AG04450 (cell line): ENCODE results near the gene PLPP7. TPM values are rescaled to one million over a fixed set of nuclear protein-coding genes. Genes with fewer than 3 reads are reported as not detected.
"Not testable (repeated sequence)": the region's sequence is repeated elsewhere in the genome, so short reads cannot be mapped to it uniquely, and the experiment has no call there.

Source experiments
- CTCF ChIA-PET: fragments of 300-600, 350-600 bp; formaldehyde crosslinking; extraction: SDS; loops from one replicate; lab custom pipeline; 2022; ENCODE audit warnings: antibody characterized with exemption, inconsistent platforms; lab: Charles Lee
- POLR2A ChIA-PET: fragments of 350-600 bp; formaldehyde crosslinking; extraction: SDS; loops from one replicate; lab custom pipeline; 2021; ENCODE audit warnings: antibody characterized with exemption, inconsistent platforms; lab: Yijun Ruan, JAX
- DNase-seq: peaks from one replicate; pipeline ENCODE4 v3.0.0-alpha.2; 2011; ENCODE audit warnings: low read depth, low spot score
- H3K27ac ChIP-seq: one replicate; pipeline ENCODE4 v1.5.1; 2012; ENCODE audit warnings: low read depth, low read length, control low read depth
- H3K27me3 ChIP-seq: one replicate; pipeline ENCODE4 v1.6.0; 2012; ENCODE audit warnings: low read length; ENCODE audit not compliant: control insufficient read depth, insufficient read depth
- H3K4me3 ChIP-seq: 2 replicates; pipeline ENCODE4 v1.5.1; 2011; ENCODE audit warnings: mild to moderate bottlenecking, low read depth, low read length, control low read depth
- H3K9me3 ChIP-seq: 2 replicates; pipeline ENCODE4 v1.5.1; 2012; ENCODE audit warnings: low read length; ENCODE audit not compliant: control insufficient read depth, insufficient read depth
- polyA plus RNA-seq: library from polyadenylated mRNA; depleted of rRNA; stranded (reverse); fragments of >200 nt; gene quantifications from 2 replicates; pipeline ENCODE4 v1.2.3, GENCODE V29; 2011; rRNA removed
- TF ChIP-seq, protein P1 (sequence below): IDR thresholded peaks from 2 replicates; pipeline ENCODE4 v1.5.1; 2011; ENCODE audit warnings: low read depth, low read length, control low read depth, inconsistent platforms

Gene PLPP7
- polyA plus RNA-seq, 1 experiment = 0.57 TPM

DNA sequence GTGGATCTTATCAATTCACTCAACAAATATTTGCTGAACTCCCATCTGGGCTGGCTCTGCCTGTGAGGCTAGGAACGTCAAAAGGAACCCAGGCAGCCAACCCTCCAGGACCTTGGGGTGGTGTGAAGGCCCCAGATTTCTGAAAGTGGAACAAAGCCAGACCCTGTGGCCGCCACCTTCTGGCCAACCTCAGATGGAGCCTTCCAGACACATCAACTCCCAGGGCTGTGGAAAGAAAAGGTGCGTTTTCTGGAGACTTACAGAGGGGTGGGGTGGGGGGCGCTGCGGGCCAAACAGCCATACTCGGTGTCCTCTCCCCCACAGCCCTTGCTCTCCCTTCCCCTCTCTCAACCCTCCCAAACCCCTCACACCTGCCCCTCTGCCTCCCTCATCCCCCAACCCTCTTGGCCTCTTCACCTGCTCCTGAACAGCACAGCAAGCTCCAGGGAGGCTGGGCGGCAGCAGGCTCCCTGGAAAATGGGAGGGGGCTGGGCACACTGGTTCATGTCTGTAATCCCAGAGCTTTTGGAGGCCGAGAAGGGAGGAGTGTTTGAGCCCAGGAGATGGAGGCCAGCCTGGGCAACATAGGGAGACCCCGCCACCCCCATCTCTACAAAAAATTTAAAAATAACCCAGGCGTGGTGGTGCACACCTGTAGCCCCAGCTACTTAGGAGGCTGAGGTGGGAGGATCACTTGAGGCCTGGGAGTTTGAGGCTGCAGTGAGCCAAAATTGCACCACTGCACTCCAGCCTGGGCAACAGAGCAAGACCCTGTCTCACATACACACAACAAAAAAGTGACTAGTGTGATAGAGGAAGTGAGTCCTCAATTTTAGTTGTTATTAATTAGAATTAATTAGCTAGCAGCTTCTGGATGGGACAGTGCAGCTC is 59.4 kb downstream of the PLPP7 start:
- Histone ChIP-seq H3K4me3 (no peak overlapping the region), H3K9me3 (no peaks in the 10 kb centered on the region), H3K27me3 (peaks cover 4% of the 10 kb centered on the region), H3K27ac (no peak overlapping the region)
- TF ChIP-seq, protein P1, sequence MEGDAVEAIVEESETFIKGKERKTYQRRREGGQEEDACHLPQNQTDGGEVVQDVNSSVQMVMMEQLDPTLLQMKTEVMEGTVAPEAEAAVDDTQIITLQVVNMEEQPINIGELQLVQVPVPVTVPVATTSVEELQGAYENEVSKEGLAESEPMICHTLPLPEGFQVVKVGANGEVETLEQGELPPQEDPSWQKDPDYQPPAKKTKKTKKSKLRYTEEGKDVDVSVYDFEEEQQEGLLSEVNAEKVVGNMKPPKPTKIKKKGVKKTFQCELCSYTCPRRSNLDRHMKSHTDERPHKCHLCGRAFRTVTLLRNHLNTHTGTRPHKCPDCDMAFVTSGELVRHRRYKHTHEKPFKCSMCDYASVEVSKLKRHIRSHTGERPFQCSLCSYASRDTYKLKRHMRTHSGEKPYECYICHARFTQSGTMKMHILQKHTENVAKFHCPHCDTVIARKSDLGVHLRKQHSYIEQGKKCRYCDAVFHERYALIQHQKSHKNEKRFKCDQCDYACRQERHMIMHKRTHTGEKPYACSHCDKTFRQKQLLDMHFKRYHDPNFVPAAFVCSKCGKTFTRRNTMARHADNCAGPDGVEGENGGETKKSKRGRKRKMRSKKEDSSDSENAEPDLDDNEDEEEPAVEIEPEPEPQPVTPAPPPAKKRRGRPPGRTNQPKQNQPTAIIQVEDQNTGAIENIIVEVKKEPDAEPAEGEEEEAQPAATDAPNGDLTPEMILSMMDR = peak; percentile 29; the same call in 1 of the 2 replicates
- CTCF ChIA-PET = interaction anchor here (0.5 to 2.9 kb wide), 35 partner anchors 11 to 363 kb away, joined by 3 to 38 read pairs (median 4); no protein-coding TSS in a partner anchor
- no peak for DNase-seq
- POLR2A ChIA-PET = no interaction called here

DNA sequence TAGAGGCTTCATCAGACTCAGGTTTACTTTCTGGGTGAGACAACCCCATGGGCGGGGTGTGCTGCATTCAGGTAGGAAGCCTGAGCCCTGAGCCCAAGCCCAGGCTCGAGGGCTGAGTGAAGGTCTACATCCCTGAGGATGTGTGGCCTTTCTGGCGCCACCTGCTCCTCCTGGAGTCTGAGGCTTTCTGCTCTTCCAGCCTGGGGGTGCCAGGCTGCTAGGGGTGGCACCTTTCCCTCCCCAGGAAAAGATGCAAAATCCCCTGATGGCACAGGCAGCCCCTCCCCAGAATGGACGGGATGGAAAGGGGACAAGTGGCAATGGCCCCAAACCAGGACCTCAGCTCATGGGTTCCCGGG is 60.0 kb downstream of the PLPP7 start:
- DNase-seq = no peak
- Histone ChIP-seq H3K27me3 (peaks cover 4% of the 10 kb centered on the region), H3K9me3 (no peaks in the 10 kb centered on the region), H3K4me3 (peak overlapping the region; percentile 55; the same call in 1 of the 2 replicates), H3K27ac (no peak overlapping the region)
- ChIA-PET POLR2A (interaction anchor here (0.7 to 2.6 kb wide), 2 partner anchors 24 to 56 kb away, joined by 3 to 9 read pairs; no protein-coding TSS in a partner anchor), CTCF (interaction anchor here (0.5 to 2.9 kb wide), 40 partner anchors 10 to 362 kb away, joined by 3 to 38 read pairs (median 4); no protein-coding TSS in a partner anchor)
- TF ChIP-seq, protein P1 = no peak

DNA sequence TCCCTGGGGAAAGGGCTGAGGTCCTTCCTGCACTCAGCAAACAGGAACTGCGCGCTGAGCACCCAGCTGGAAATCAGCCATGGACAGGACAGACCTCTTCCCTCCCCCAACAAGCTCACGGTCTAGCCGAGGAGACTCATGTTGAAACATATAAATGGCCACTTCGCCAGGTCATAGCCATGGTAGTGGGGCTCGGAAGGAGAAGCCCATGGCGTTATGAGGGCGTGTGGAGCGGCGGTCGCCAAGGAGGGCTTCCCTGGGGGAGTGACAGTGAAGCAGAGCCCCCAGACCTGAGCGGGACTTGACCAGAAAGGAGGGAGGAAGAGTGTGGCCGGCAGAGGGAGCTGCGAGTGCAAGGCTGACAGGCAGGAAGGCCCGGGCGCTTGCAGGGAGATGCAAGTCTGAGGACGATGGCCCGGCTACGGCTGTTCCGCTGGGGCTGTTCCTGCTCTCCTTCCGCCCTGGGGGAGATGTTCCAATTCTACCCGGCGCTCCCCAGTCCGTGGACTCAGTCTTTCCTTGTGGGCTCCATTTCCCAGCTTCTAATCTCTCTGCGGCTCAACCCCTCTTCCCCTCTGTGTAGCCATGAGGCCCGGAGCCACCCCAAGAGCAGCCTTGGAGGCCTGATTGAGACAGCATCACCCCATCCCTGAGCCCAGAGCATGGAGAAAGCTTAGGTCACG is 60.5 kb downstream of the PLPP7 start:
- Histone ChIP-seq H3K27ac (no peak overlapping the region), H3K9me3 (no peaks in the 10 kb centered on the region), H3K27me3 (peaks cover 2% of the 10 kb centered on the region), H3K4me3 (peak overlapping the region; percentile 55)
- peak; percentile 65 for DNase-seq
- ChIA-PET POLR2A (interaction anchor here (0.7 to 2.6 kb wide), 2 partner anchors 23 to 55 kb away, joined by 3 to 9 read pairs; no protein-coding TSS in a partner anchor), CTCF (interaction anchor here (0.5 to 2.9 kb wide), 47 partner anchors 9 to 361 kb away, joined by 3 to 38 read pairs (median 4); no protein-coding TSS in a partner anchor)
- TF ChIP-seq, protein P1 = peak; percentile 86

DNA sequence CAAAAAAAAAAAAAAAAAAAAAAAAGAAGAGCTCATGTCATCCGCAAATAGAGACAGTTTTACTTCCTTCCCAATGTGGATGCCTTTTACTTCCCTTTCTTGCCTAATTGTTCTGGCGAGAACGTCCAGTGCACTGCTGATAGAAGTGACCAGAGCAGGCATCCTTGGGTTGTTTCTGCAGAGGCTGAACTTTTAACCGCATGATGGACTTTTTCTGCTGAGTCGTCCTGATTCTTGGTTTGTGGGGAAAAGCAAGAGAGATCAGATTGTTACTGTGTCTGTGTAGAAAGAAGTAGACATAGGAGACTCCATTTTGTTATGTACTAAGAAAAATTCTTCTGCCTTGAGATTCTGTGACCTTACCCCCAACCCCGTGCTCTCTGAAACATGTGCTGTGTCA is 67.0 kb downstream of the PLPP7 start:
- POLR2A ChIA-PET, H3K9me3 ChIP-seq, CTCF ChIA-PET, H3K27me3 ChIP-seq, H3K4me3 ChIP-seq, H3K27ac ChIP-seq, DNase-seq: not testable (repeated sequence)

DNA sequence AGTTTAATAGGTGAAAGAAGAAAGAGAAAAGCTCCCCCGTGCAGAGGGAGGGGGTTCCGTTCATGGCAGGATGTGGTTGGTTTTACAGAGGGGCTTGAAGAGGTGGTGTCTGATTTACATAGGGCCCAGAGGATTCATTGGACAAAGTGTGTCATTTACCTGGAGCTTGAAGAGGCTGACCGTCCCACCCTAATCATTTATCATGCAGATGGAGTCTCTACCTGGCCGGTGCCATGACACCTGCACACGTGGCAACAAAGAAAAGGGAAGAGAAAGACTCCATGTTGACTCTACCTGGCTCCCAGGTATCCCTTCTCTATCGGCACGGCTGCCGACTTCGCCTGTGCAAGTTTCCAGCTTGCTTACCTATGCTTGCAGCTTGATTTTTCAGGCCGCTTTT is 69.0 kb downstream of the PLPP7 start:
- no peak for DNase-seq
- POLR2A ChIA-PET = no interaction called here
- no peaks in the 10 kb centered on the region for H3K9me3 ChIP-seq
- H3K27me3 ChIP-seq = no peaks in the 10 kb centered on the region
- no peak overlapping the region for H3K27ac ChIP-seq
- TF ChIP-seq, protein P1 = no peak
- H3K4me3 ChIP-seq = no peak overlapping the region
- CTCF ChIA-PET = interaction anchor here (0.7 to 1.1 kb wide), 2 partner anchors 8 to 118 kb away, joined by 3 read pairs; no protein-coding TSS in a partner anchor

Other genes starting within 250 kb of the PLPP7 start
- gene AIF1L, start 193.2 kb upstream of the PLPP7 start, polyA plus RNA-seq = 0.30 and 0.31 TPM in 2 replicates
- 7.9 and 12.4 TPM in 2 replicates for gene NUP214, start 164.1 kb upstream of the PLPP7 start, polyA plus RNA-seq
- gene FAM78A, start 13.2 kb upstream of the PLPP7 start, polyA plus RNA-seq = 0.26 and 0.40 TPM in 2 replicates
- gene PRRC2B, start 104.4 kb downstream of the PLPP7 start, polyA plus RNA-seq = 31.8 and 37.3 TPM in 2 replicates
- 23.8 and 23.9 TPM in 2 replicates for gene POMT1, start 213.2 kb downstream of the PLPP7 start, polyA plus RNA-seq
- 19.1 and 19.9 TPM in 2 replicates for gene UCK1, start 241.5 kb downstream of the PLPP7 start, polyA plus RNA-seq